DOHH2 (cell line): ENCODE measurements around the gene PDE4D.

Experiments
- EZH2phosphoT487 ChIP-seq: fragments of 200-600 bp; sonication (generic); IDR thresholded peaks from 2 replicates; pipeline ENCODE4 v1.6.1; 2017; ENCODE audit warnings: borderline replicate concordance, mild to moderate bottlenecking, antibody characterized with exemption, low read length, moderate library complexity, mixed read lengths
- TF ChIP-seq, protein P1 (sequence below): fragments of 200-600 bp; sonication (generic); IDR thresholded peaks from one replicate; pipeline ENCODE4 v1.5.1; 2014; ENCODE audit warnings: antibody characterized with exemption, mild to moderate bottlenecking, low read depth, low read length; ENCODE audit not compliant: poor library complexity, severe bottlenecking

- TF ChIP-seq, protein P1, sequence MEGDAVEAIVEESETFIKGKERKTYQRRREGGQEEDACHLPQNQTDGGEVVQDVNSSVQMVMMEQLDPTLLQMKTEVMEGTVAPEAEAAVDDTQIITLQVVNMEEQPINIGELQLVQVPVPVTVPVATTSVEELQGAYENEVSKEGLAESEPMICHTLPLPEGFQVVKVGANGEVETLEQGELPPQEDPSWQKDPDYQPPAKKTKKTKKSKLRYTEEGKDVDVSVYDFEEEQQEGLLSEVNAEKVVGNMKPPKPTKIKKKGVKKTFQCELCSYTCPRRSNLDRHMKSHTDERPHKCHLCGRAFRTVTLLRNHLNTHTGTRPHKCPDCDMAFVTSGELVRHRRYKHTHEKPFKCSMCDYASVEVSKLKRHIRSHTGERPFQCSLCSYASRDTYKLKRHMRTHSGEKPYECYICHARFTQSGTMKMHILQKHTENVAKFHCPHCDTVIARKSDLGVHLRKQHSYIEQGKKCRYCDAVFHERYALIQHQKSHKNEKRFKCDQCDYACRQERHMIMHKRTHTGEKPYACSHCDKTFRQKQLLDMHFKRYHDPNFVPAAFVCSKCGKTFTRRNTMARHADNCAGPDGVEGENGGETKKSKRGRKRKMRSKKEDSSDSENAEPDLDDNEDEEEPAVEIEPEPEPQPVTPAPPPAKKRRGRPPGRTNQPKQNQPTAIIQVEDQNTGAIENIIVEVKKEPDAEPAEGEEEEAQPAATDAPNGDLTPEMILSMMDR: no peak
- TF ChIP-seq EZH2phosphoT487: no peak
Measured at GRCh38 chr5:58946230-58946629, 947.3 kb downstream of the PDE4D start.
